HEK293 (cell line): ENCODE measurements around the gene SHBG.

Source experiments
- GFI1B ChIP-seq: fragments of 450-650 bp; formaldehyde crosslinking; IDR thresholded peaks from 2 replicates; pipeline ENCODE4 v1.5.1; 2016; ENCODE audit warnings: missing biosample characterization, missing genetic modification characterization
- HOXC10 ChIP-seq: sonication (generic); formaldehyde crosslinking; IDR thresholded peaks from 2 replicates; pipeline ENCODE4 v1.8.1; 2023; ENCODE audit warnings: mild to moderate bottlenecking, missing genetic modification reagents
- HOXD13 ChIP-seq: sonication (generic); formaldehyde crosslinking; IDR thresholded peaks from 2 replicates; pipeline ENCODE4 v1.8.0; 2022; ENCODE audit warnings: missing genetic modification reagents, borderline replicate concordance
- KLF9 ChIP-seq: fragments of 450-650 bp; formaldehyde crosslinking; IDR thresholded peaks from 2 replicates; pipeline ENCODE4 v1.5.1; 2016; ENCODE audit warnings: missing biosample characterization, missing genetic modification characterization, low read depth
- MZF1 ChIP-seq: fragments of 450-650 bp; formaldehyde crosslinking; IDR thresholded peaks from 2 replicates; pipeline ENCODE4 v1.5.1; 2017; ENCODE audit warnings: missing biosample characterization, missing genetic modification characterization, borderline replicate concordance
- PRDM10 ChIP-seq: fragments of 450-650 bp; formaldehyde crosslinking; IDR thresholded peaks from 2 replicates; pipeline ENCODE4 v1.5.1; 2016; ENCODE audit warnings: missing biosample characterization, missing genetic modification characterization
- SP2 ChIP-seq: fragments of 450-650 bp; formaldehyde crosslinking; IDR thresholded peaks from 2 replicates; pipeline ENCODE4 v1.5.1; 2016; ENCODE audit warnings: missing biosample characterization, missing genetic modification characterization
- SP3 ChIP-seq: fragments of 450-650 bp; formaldehyde crosslinking; IDR thresholded peaks from 2 replicates; pipeline ENCODE4 v1.5.1; 2016; ENCODE audit warnings: missing biosample characterization, missing genetic modification characterization
- WT1 ChIP-seq: fragments of 450-650 bp; formaldehyde crosslinking; IDR thresholded peaks from 2 replicates; pipeline ENCODE4 v1.5.1; 2016; ENCODE audit warnings: missing biosample characterization, missing genetic modification characterization
- ZBTB48 ChIP-seq: fragments of 450-650 bp; formaldehyde crosslinking; IDR thresholded peaks from 2 replicates; pipeline ENCODE4 v1.5.1; 2016; ENCODE audit warnings: missing biosample characterization, missing genetic modification characterization
- ZBTB6 ChIP-seq: fragments of 450-650 bp; formaldehyde crosslinking; IDR thresholded peaks from 2 replicates; pipeline ENCODE4 v1.5.1; 2017; ENCODE audit warnings: missing biosample characterization, missing genetic modification characterization
- ZFHX2 ChIP-seq: fragments of 450-650 bp; formaldehyde crosslinking; conservative IDR thresholded peaks from 2 replicates; pipeline ENCODE4 v1.5.1; 2016; ENCODE audit warnings: missing biosample characterization, missing genetic modification characterization
- ZNF112 ChIP-seq: fragments of 450-650 bp; formaldehyde crosslinking; IDR thresholded peaks from 2 replicates; pipeline ENCODE4 v1.5.0; 2017; ENCODE audit warnings: missing biosample characterization, missing genetic modification characterization
- ZNF133 ChIP-seq: fragments of 450-650 bp; formaldehyde crosslinking; IDR thresholded peaks from 2 replicates; pipeline ENCODE4 v1.5.1; 2016; ENCODE audit warnings: missing biosample characterization, missing genetic modification characterization
- ZNF157 ChIP-seq: fragments of 450-650 bp; formaldehyde crosslinking; IDR thresholded peaks from 2 replicates; pipeline ENCODE4 v1.5.1; 2016; ENCODE audit warnings: missing biosample characterization, missing genetic modification characterization
- ZNF175 ChIP-seq: fragments of 450-650 bp; formaldehyde crosslinking; IDR thresholded peaks from 2 replicates; pipeline ENCODE4 v1.5.1; 2016; ENCODE audit warnings: missing biosample characterization, missing genetic modification characterization
- ZNF2 ChIP-seq: fragments of 450-650 bp; formaldehyde crosslinking; IDR thresholded peaks from 2 replicates; pipeline ENCODE4 v1.5.1; 2016; ENCODE audit warnings: missing biosample characterization, missing genetic modification characterization
- ZNF223 ChIP-seq: fragments of 450-650 bp; formaldehyde crosslinking; IDR thresholded peaks from 2 replicates; pipeline ENCODE4 v1.5.1; 2016; ENCODE audit warnings: missing biosample characterization, missing genetic modification characterization
- ZNF324 ChIP-seq: fragments of 450-650 bp; formaldehyde crosslinking; IDR thresholded peaks from 2 replicates; pipeline ENCODE4 v1.5.1; 2016; ENCODE audit warnings: missing biosample characterization, missing genetic modification characterization
- ZNF362 ChIP-seq: fragments of 450-650 bp; formaldehyde crosslinking; IDR thresholded peaks from 2 replicates; pipeline ENCODE4 v1.5.1; 2016; ENCODE audit warnings: missing biosample characterization, missing genetic modification characterization
- ZNF394 ChIP-seq: fragments of 450-650 bp; formaldehyde crosslinking; IDR thresholded peaks from 2 replicates; pipeline ENCODE4 v1.5.1; 2016; ENCODE audit warnings: missing biosample characterization, missing genetic modification characterization, mild to moderate bottlenecking, moderate library complexity, borderline replicate concordance
- ZNF561 ChIP-seq: fragments of 450-650 bp; IDR thresholded peaks from 2 replicates; pipeline ENCODE4 v1.5.1; 2018; ENCODE audit warnings: missing biosample characterization, missing genetic modification characterization, borderline replicate concordance
- ZNF571 ChIP-seq: fragments of 450-650 bp; formaldehyde crosslinking; IDR thresholded peaks from 2 replicates; pipeline ENCODE4 v1.5.0; 2017; ENCODE audit warnings: missing biosample characterization, missing genetic modification characterization
- ZNF670 ChIP-seq: fragments of 450-650 bp; formaldehyde crosslinking; IDR thresholded peaks from 2 replicates; pipeline ENCODE4 v1.5.1; 2016; ENCODE audit warnings: missing biosample characterization, missing genetic modification characterization, low read depth
- ZNF677 ChIP-seq: fragments of 450-650 bp; IDR thresholded peaks from 2 replicates; pipeline ENCODE4 v1.5.0; 2018; ENCODE audit warnings: missing biosample characterization, mild to moderate bottlenecking, missing genetic modification characterization, moderate library complexity
- ZNF747 ChIP-seq: fragments of 450-650 bp; formaldehyde crosslinking; IDR thresholded peaks from 2 replicates; pipeline ENCODE4 v1.5.1; 2016; ENCODE audit warnings: missing biosample characterization, missing genetic modification characterization
- ZNF76 ChIP-seq: fragments of 450-650 bp; formaldehyde crosslinking; IDR thresholded peaks from 2 replicates; pipeline ENCODE4; 2016; ENCODE audit warnings: low read depth, missing biosample characterization, missing genetic modification characterization, borderline replicate concordance
- ZNF777 ChIP-seq: fragments of 450-650 bp; formaldehyde crosslinking; IDR thresholded peaks from 2 replicates; pipeline ENCODE4 v1.5.1; 2017; ENCODE audit warnings: missing biosample characterization, missing genetic modification characterization, borderline replicate concordance
- ZNF785 ChIP-seq: fragments of 450-650 bp; formaldehyde crosslinking; IDR thresholded peaks from 2 replicates; pipeline ENCODE4 v1.5.1; 2016; ENCODE audit warnings: missing biosample characterization, missing genetic modification characterization
- ZSCAN16 ChIP-seq: fragments of 450-650 bp; formaldehyde crosslinking; IDR thresholded peaks from 2 replicates; pipeline ENCODE4 v1.5.1; 2016; ENCODE audit warnings: missing biosample characterization, missing genetic modification characterization
- ZSCAN23 ChIP-seq: fragments of 450-650 bp; formaldehyde crosslinking; IDR thresholded peaks from 2 replicates; pipeline ENCODE4 v1.5.1; 2016; ENCODE audit warnings: missing biosample characterization, missing genetic modification characterization
- TF ChIP-seq, protein P1 (sequence below): fragments of 450-650 bp; formaldehyde crosslinking; IDR thresholded peaks from 2 replicates; pipeline ENCODE4 v1.5.1; 2016; ENCODE audit warnings: missing biosample characterization, missing genetic modification characterization
- TF ChIP-seq, protein P2 (sequence below): fragments of 450-650 bp; formaldehyde crosslinking; optimal IDR thresholded peaks from 2 replicates; pipeline ENCODE3; 2016; ENCODE audit warnings: missing biosample characterization, mild to moderate bottlenecking, missing genetic modification characterization

SHBG gene

GRCh38 chr17:7627250-7628121 lies 2.4 kb upstream of the SHBG start, which contains the start of gene SAT2 (continued):
- TF ChIP-seq ZNF157: no peak
- no peak for TF ChIP-seq ZNF785 (tag by site-specific recombination)
- no peak for TF ChIP-seq ZNF223
- TF ChIP-seq ZNF677: no peak
- TF ChIP-seq ZNF670 (tag by site-specific recombination): no peak
- TF ChIP-seq ZNF394: 0 out of 2 replicates have a peak, but pooled peaks have one; percentile 26
- peak; percentile 71 for TF ChIP-seq KLF9 (tag by site-specific recombination)
- TF ChIP-seq ZSCAN23: no peak
- 0 out of 2 replicates have a peak, but pooled peaks have one; percentile 13 for TF ChIP-seq ZNF324
- TF ChIP-seq ZNF362 (tag by site-specific recombination): no peak
- peak; percentile 80 for TF ChIP-seq SP2
- no peak for TF ChIP-seq ZNF747
- TF ChIP-seq ZSCAN16 (tag by site-specific recombination): no peak
- 0 out of 2 replicates have a peak, but pooled peaks have one; percentile 34 for TF ChIP-seq PRDM10 (tag by site-specific recombination)
- no peak for TF ChIP-seq ZNF133 (tag by site-specific recombination)
- TF ChIP-seq GFI1B: 0 out of 2 replicates have a peak, but pooled peaks have one; percentile 21
- peak; percentile 20; the same call in 1 of the 2 replicates for TF ChIP-seq ZBTB6 (tag by site-specific recombination)
- TF ChIP-seq ZNF571: no peak
- peak; percentile 59 for TF ChIP-seq ZFHX2 (tag by site-specific recombination)
- TF ChIP-seq ZNF2 (tag by site-specific recombination): no peak
- TF ChIP-seq WT1 (tag by site-specific recombination): no peak
- no peak for TF ChIP-seq ZNF175 (tag by site-specific recombination)
- no peak for TF ChIP-seq HOXC10 (CRISPR knock-in tag)
- TF ChIP-seq MZF1: no peak
- no peak for TF ChIP-seq HOXD13 (CRISPR knock-in tag)
- peak; percentile 49; the same call in 1 of the 2 replicates for TF ChIP-seq ZBTB48 (tag by site-specific recombination)
- TF ChIP-seq ZNF76 (tag by site-specific recombination): peak; percentile 44; the same call in 1 of the 2 replicates
- TF ChIP-seq SP3 (tag by site-specific recombination): peak; percentile 70
- TF ChIP-seq ZNF112 (tag by site-specific recombination): no peak
- TF ChIP-seq ZNF561: no peak
- no peak for TF ChIP-seq ZNF777 (tag by site-specific recombination)
- TF ChIP-seq, protein P1, sequence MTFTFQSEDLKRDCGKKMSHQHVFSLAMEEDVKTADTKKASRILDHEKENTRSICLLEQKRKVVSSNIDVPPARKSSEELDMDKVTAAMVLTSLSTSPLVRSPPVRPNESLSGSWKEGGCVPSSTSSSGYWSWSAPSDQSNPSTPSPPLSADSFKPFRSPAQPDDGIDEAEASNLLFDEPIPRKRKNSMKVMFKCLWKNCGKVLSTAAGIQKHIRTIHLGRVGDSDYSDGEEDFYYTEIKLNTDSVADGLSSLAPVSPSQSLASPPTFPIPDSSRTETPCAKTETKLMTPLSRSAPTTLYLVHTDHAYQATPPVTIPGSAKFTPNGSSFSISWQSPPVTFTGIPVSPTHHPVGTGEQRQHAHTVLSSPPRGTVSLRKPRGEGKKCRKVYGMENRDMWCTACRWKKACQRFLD (tag by site-specific recombination): no peak
- TF ChIP-seq, protein P2, sequence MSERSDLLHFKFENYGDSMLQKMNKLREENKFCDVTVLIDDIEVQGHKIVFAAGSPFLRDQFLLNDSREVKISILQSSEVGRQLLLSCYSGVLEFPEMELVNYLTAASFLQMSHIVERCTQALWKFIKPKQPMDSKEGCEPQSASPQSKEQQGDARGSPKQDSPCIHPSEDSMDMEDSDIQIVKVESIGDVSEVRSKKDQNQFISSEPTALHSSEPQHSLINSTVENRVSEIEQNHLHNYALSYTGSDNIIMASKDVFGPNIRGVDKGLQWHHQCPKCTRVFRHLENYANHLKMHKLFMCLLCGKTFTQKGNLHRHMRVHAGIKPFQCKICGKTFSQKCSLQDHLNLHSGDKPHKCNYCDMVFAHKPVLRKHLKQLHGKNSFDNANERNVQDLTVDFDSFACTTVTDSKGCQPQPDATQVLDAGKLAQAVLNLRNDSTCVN: peak; percentile 24
